Stomach (tissue), 9 donors: ENCODE results near the gene ZBP1. TPM values are rescaled to one million over a fixed set of nuclear protein-coding genes. Genes with fewer than 3 reads are reported as not detected.

Experiments used
- DNase-seq, 2 donors: peaks; one replicate each; pipeline versions ENCODE4 v3.0.0 to v3.0.0-alpha.2; 2013 to 2019
- H3K27ac ChIP-seq, 5 donors: fragments of 200-600 bp in 4 of 5; sonication (generic) in 4 of 5; one replicate each; pipeline ENCODE4 v1.5.1; 2013 to 2019; ENCODE audit warnings: mild to moderate bottlenecking in 1 of 5, moderate library complexity in 1 of 5
- H3K27me3 ChIP-seq, 3 donors: fragments of 200-600 bp; sonication (generic); one replicate each; pipeline ENCODE4 v1.5.1; 2017 to 2019; ENCODE audit warnings: mixed run types in 1 of 3
- H3K36me3 ChIP-seq, 4 donors: fragments of 200-600 bp; sonication (generic); 1 replicate in 3 of 4; 2 replicates in 1 of 4; pipeline ENCODE4 v1.5.1; 2016 to 2019
- H3K4me1 ChIP-seq, 4 donors: fragments of 200-600 bp; sonication (generic); one replicate each; pipeline ENCODE4 v1.5.1; 2016 to 2019
- H3K4me3 ChIP-seq, 4 donors: fragments of 200-600 bp; sonication (generic) in 3 of 4; one replicate each; pipeline ENCODE4 v1.5.1; 2016 to 2019; ENCODE audit warnings: mild to moderate bottlenecking in 1 of 4
- H3K9me3 ChIP-seq, 4 donors: fragments of 200-600 bp; sonication (generic); one replicate each; pipeline ENCODE4 v1.5.1; 2016 to 2019
- CTCF ChIP-seq, 7 experiments: fragments of 450-650 bp in 4 of 7; fragments of 200-600 bp in 3 of 7; sonication (generic) in 3 of 7; IDR thresholded peaks; one replicate each; pipeline ENCODE4 v1.5.1; 2016 to 2019; ENCODE audit warnings: antibody characterized with exemption in 7 of 7, control low read depth in 2 of 7, mild to moderate bottlenecking in 1 of 7
- EP300 ChIP-seq: sonication (generic); formaldehyde crosslinking; IDR thresholded peaks from one replicate; pipeline ENCODE4 v1.6.1; 2017; ENCODE audit warnings: antibody characterized with exemption
- POLR2A ChIP-seq, 4 donors: fragments of 450-650 bp; IDR thresholded peaks; one replicate each; pipeline ENCODE4 v1.6.1; 2016; ENCODE audit warnings: antibody characterized with exemption in 4 of 4, control low read depth in 2 of 4, mild to moderate bottlenecking in 1 of 4, moderate library complexity in 1 of 4
- POLR2AphosphoS5 ChIP-seq, 3 donors: sonication (generic); formaldehyde crosslinking; IDR thresholded peaks; one replicate each; pipeline ENCODE4 v1.6.1; 2016; ENCODE audit warnings: antibody characterized with exemption in 3 of 3
- WGBS, 5 donors: extraction: QIAGEN DNeasy Blood & Tissue Kit in 3 of 5; methylation state at CpG; one replicate each; pipeline versions ENCODE4 v1.1.5 to v1.1.7; 2013 to 2018; 5-methylcytosine and 5-hydroxymethylcytosine counted together
- intact Hi-C: fragments of 100-400 bp; cut with DNase I; formaldehyde crosslinking; loops from one replicate; pipeline ENCODE4 v1.15.1; 2023; ENCODE audit warnings: low total_unique reads
- polyA plus RNA-seq, 3 donors: library from polyadenylated mRNA; stranded (reverse); fragments of 200-250 nt; gene quantifications; one replicate each; pipeline ENCODE4 v1.2.3, GENCODE V29; 2013
- total RNA-seq, 5 donors: library from RNA; depleted of rRNA; stranded (reverse); fragments of >200 nt; gene quantifications; one replicate each; pipeline versions ENCODE4 v1.1.0 to v1.2.3, GENCODE V29; 2014 to 2016
- donor health status: healthy with polysubstance abuse.
- donor health status: Bipolar disorder and iron deficiency.
- donor health status: healthy.

The ZBP1 gene
- total and polyA plus RNA-seq, 8 donors = 0.37 to 0.60 TPM; not detected in 6

GRCh38 chr20:57647933-57648785 is 27.9 kb upstream of the ZBP1 start:
- H3K4me1 ChIP-seq = no peaks in the 10 kb centered on the region
- no peak for TF ChIP-seq CTCF (IDR thresholded peaks at IDR 0.05)
- TF ChIP-seq POLR2AphosphoS5 (IDR thresholded peaks at IDR 0.05) = no peak
- TF ChIP-seq POLR2A (IDR thresholded peaks at IDR 0.05) = no peak
- TF ChIP-seq EP300 = no peak
- no peak for DNase-seq
- no peak overlapping the region for H3K4me3 ChIP-seq
- H3K27ac ChIP-seq = no peak overlapping the region
- H3K36me3 ChIP-seq = peaks cover 9 to 35% (median 26%) of the 10 kb centered on the region in 4 donors
- H3K27me3 ChIP-seq = no peaks in the 10 kb centered on the region
- intact Hi-C loops = no loop called here
- 81 to 87% (median 86%) methylated on average over 23 of the region's 23 CpGs for WGBS, 5 donors
- H3K9me3 ChIP-seq = peaks cover 0 to 29% (median 19%) of the 10 kb centered on the region in 4 donors

- Histone ChIP-seq H3K27me3 (no peaks in the 10 kb centered on the region), H3K27ac (no peak overlapping the region), H3K36me3 (peaks cover 4 to 26% (median 19%) of the 10 kb centered on the region in 4 donors), H3K4me3 (no peak overlapping the region), H3K4me1 (no peaks in the 10 kb centered on the region), H3K9me3 (peaks cover 0 to 30% (median 19%) of the 10 kb centered on the region in 4 donors)
- TF ChIP-seq POLR2A (IDR thresholded peaks at IDR 0.05) (no peak), CTCF (IDR thresholded peaks at IDR 0.05) (no peak), EP300 (no peak), POLR2AphosphoS5 (IDR thresholded peaks at IDR 0.05) (no peak)
- DNase-seq = no peak
- WGBS, 5 donors = 67 to 81% (median 78%) methylated on average over 11 to 12 of the region's 12 CpGs
- intact Hi-C loops = no loop called here
These were observed 27.0 kb upstream of the ZBP1 start for GRCh38 chr20:57647006-57647932.

GRCh38 chr20:57638895-57639236 is 18.6 kb upstream of the ZBP1 start:
- Histone ChIP-seq H3K27me3 (peaks cover 0 to 2% (median 0%) of the 10 kb centered on the region in 3 donors), H3K27ac (no peak overlapping the region), H3K4me1 (no peaks in the 10 kb centered on the region), H3K4me3 (no peak overlapping the region), H3K36me3 (no peaks in the 10 kb centered on the region), H3K9me3 (peaks cover 0 to 18% (median 16%) of the 10 kb centered on the region in 4 donors)
- WGBS, 5 donors = 61 to 78% (median 72%) methylated on average over 5 of the region's 5 CpGs
- intact Hi-C loops = no loop called here
- TF ChIP-seq CTCF (IDR thresholded peaks at IDR 0.05) = no peak
- no peak for TF ChIP-seq POLR2A (IDR thresholded peaks at IDR 0.05)
- no peak for TF ChIP-seq EP300
- TF ChIP-seq POLR2AphosphoS5 (IDR thresholded peaks at IDR 0.05) = no peak
- DNase-seq = no peak

GRCh38 chr20:57638173-57638894 is 18.1 kb upstream of the ZBP1 start:
- no peak for TF ChIP-seq POLR2A (IDR thresholded peaks at IDR 0.05)
- no peak for TF ChIP-seq EP300
- no peak for TF ChIP-seq POLR2AphosphoS5 (IDR thresholded peaks at IDR 0.05)
- TF ChIP-seq CTCF (IDR thresholded peaks at IDR 0.05) = no peak
- H3K27me3 ChIP-seq = peaks cover 0 to 4% (median 0%) of the 10 kb centered on the region in 3 donors
- H3K9me3 ChIP-seq = peaks cover 0 to 13% (median 11%) of the 10 kb centered on the region in 4 donors
- WGBS, 5 donors = 63 to 75% (median 67%) methylated on average over 7 of the region's 7 CpGs
- no peaks in the 10 kb centered on the region for H3K36me3 ChIP-seq
- DNase-seq = no peak
- H3K4me3 ChIP-seq = no peak overlapping the region
- no peaks in the 10 kb centered on the region for H3K4me1 ChIP-seq
- no peak overlapping the region for H3K27ac ChIP-seq
- intact Hi-C loops = no loop called here
